ENCODE measurements around the gene LILRB1. TPM values are rescaled to one million over a fixed set of nuclear protein-coding genes. Genes with fewer than 3 reads are reported as not detected.

The LILRB1 gene
- total and polyA plus RNA-seq, 4 donors = 0.66 to 3.2 (median 1.6) TPM

Small RNAs within 50 kb of the gene (small RNA-seq; reads per million reads assigned to genes)
- gene AC245036.3 (ENCODE audit: low replicate concordance) (not detected), gene MIR8061 (ENCODE audit: low replicate concordance) (not detected)

Other genes starting within 250 kb of the LILRB1 start
- 100 to 1,000 TPM; 170 to 223 TPM for gene TTYH1, start 215.0 kb upstream of the LILRB1 start, total RNA-seq
- 1,000 to 10,000 TPM in 1 of 2 donors, 100 to 1,000 TPM in 1; 857 to 1,011 TPM for gene TTYH1, start 215.0 kb upstream of the LILRB1 start, polyA plus RNA-seq (ENCODE audit: insufficient read length in 2 of 2)
- gene LENG8, start 181.3 kb upstream of the LILRB1 start, total RNA-seq = 10 to 100 TPM; 25.3 to 52.0 TPM
- gene LENG8, start 181.3 kb upstream of the LILRB1 start, polyA plus RNA-seq (ENCODE audit: insufficient read length in 2 of 2) = 100 to 1,000 TPM; 199 to 269 TPM
- gene LENG9, start 166.7 kb upstream of the LILRB1 start, total RNA-seq = 1 to 10 TPM; 1.2 to 3.2 TPM
- gene LENG9, start 166.7 kb upstream of the LILRB1 start, polyA plus RNA-seq (ENCODE audit: insufficient read length in 2 of 2) = 1 to 10 TPM; 2.5 to 2.8 TPM
- gene CDC42EP5, start 157.2 kb upstream of the LILRB1 start, total RNA-seq = 10 to 100 TPM; 10.9 to 42.5 TPM
- 10 to 100 TPM in 1 of 2 donors, 1 to 10 TPM in 1; 6.5 to 24.1 TPM for gene CDC42EP5, start 157.2 kb upstream of the LILRB1 start, polyA plus RNA-seq (ENCODE audit: insufficient read length in 2 of 2)
- not detected for gene LAIR2, start 127.7 kb upstream of the LILRB1 start, total RNA-seq
- gene LAIR2, start 127.7 kb upstream of the LILRB1 start, polyA plus RNA-seq (ENCODE audit: insufficient read length in 2 of 2) = not detected
- gene LILRA2, start 56.7 kb upstream of the LILRB1 start, total RNA-seq = 1 to 10 TPM in 1 of 2 donors, under 1 TPM in 1; 0.99 to 1.3 TPM
- gene LILRA2, start 56.7 kb upstream of the LILRB1 start, polyA plus RNA-seq (ENCODE audit: insufficient read length in 2 of 2) = 1 to 10 TPM; 1.5 to 1.8 TPM
- gene LILRA1, start 36.9 kb upstream of the LILRB1 start, total RNA-seq = under 1 TPM; 0.83 to 0.99 TPM
- gene LILRA1, start 36.9 kb upstream of the LILRB1 start, polyA plus RNA-seq (ENCODE audit: insufficient read length in 2 of 2) = 1 to 10 TPM in 1 of 2 donors, under 1 TPM in 1; 0.72 to 1.4 TPM
- 1 to 10 TPM; 3.5 to 4.9 TPM for gene LILRB4, start 32.5 kb downstream of the LILRB1 start, total RNA-seq
- 10 to 100 TPM; 11.8 to 15.5 TPM for gene LILRB4, start 32.5 kb downstream of the LILRB1 start, polyA plus RNA-seq (ENCODE audit: insufficient read length in 2 of 2)
- gene KIR3DL3, start 94.0 kb downstream of the LILRB1 start, total RNA-seq = not detected
- not detected for gene KIR3DL3, start 94.0 kb downstream of the LILRB1 start, polyA plus RNA-seq (ENCODE audit: insufficient read length in 2 of 2)
- gene KIR2DL3, start 108.0 kb downstream of the LILRB1 start, total RNA-seq = not detected
- not detected for gene KIR2DL3, start 108.0 kb downstream of the LILRB1 start, polyA plus RNA-seq (ENCODE audit: insufficient read length in 2 of 2)
- not detected for gene KIR2DL1, start 139.3 kb downstream of the LILRB1 start, total RNA-seq
- gene KIR2DL1, start 139.3 kb downstream of the LILRB1 start, polyA plus RNA-seq (ENCODE audit: insufficient read length in 2 of 2) = not detected
- not detected for gene KIR2DL4, start 173.1 kb downstream of the LILRB1 start, total RNA-seq
- gene KIR2DL4, start 173.1 kb downstream of the LILRB1 start, polyA plus RNA-seq (ENCODE audit: insufficient read length in 2 of 2) = not detected
- gene KIR3DL1, start 186.0 kb downstream of the LILRB1 start, total RNA-seq = not detected
- under 1 TPM in 1 of 2 donors, not detected in 1; 0.16 TPM for gene KIR3DL1, start 186.0 kb downstream of the LILRB1 start, polyA plus RNA-seq (ENCODE audit: insufficient read length in 2 of 2)
- gene KIR2DS4, start 202.2 kb downstream of the LILRB1 start, total RNA-seq = not detected
- not detected for gene KIR2DS4, start 202.2 kb downstream of the LILRB1 start, polyA plus RNA-seq (ENCODE audit: insufficient read length in 2 of 2)
- not detected for gene KIR3DL2, start 220.0 kb downstream of the LILRB1 start, total RNA-seq
- not detected for gene KIR3DL2, start 220.0 kb downstream of the LILRB1 start, polyA plus RNA-seq (ENCODE audit: insufficient read length in 2 of 2)
- gene FCAR, start 243.8 kb downstream of the LILRB1 start, total RNA-seq = 1 to 10 TPM in 1 of 2 donors, not detected in 1; 9.1 TPM
- gene FCAR, start 243.8 kb downstream of the LILRB1 start, polyA plus RNA-seq (ENCODE audit: insufficient read length in 2 of 2) = under 1 TPM in 1 of 2 donors, not detected in 1; 0.18 TPM

Measured in spinal cord (tissue), 4 donors.